Caco-2 (cell line): ENCODE results near the gene UGT2B17. TPM values are rescaled to one million over a fixed set of nuclear protein-coding genes. Genes with fewer than 3 reads are reported as not detected.
"Not testable (repeated sequence)": the region's sequence is repeated elsewhere in the genome, so short reads cannot be mapped to it uniquely, and the experiment has no call there.

Experiments used
- BruUV-seq: library from RNA; stranded (reverse); fragments of 400-500 nt; replicated peaks from 2 replicates; lab custom pipeline; 2021; lab: Mats Ljungman, UMichigan
- CTCF ChIA-PET: fragments of 300-600 bp; sonication (Branson Sonifier 250); formaldehyde crosslinking; loops from one replicate; lab custom pipeline; 2022; ENCODE audit warnings: antibody characterized with exemption; lab: Charles Lee
- POLR2A ChIA-PET: fragments of 300-600 bp; sonication (Branson Sonifier 250); formaldehyde crosslinking; loops from one replicate; lab custom pipeline; 2022; ENCODE audit warnings: antibody characterized with exemption; lab: Charles Lee
- DNase-seq, 2 experiments: peaks; one replicate each; pipeline versions ENCODE4 v3.0.0 to v3.0.0-alpha.2; 2020 to 2022
- H3K27me3 ChIP-seq: replicated peaks from 2 replicates; pipeline ENCODE4 v1.6.0; 2011; ENCODE audit warnings: low read length; ENCODE audit not compliant: control insufficient read depth, insufficient read depth
- H3K36me3 ChIP-seq: 2 replicates; pipeline ENCODE4 v1.5.1; 2011; ENCODE audit warnings: low read length; ENCODE audit not compliant: control insufficient read depth, insufficient read depth
- H3K4me1 ChIP-seq: fragments of 250-450 bp; sonication (Bioruptor Pico); 2 replicates; pipeline ENCODE4 v1.5.1; 2020; ENCODE audit warnings: mild to moderate bottlenecking
- H3K4me3 ChIP-seq: 2 replicates; pipeline ENCODE4 v1.5.1; 2011; ENCODE audit warnings: low read depth, mild to moderate bottlenecking, control low read depth, low read length
- H3K9me3 ChIP-seq: fragments of 250-450 bp; sonication (Bioruptor Pico); 2 replicates; pipeline ENCODE4 v1.5.1; 2020; ENCODE audit warnings: mild to moderate bottlenecking, moderate library complexity
- H3K27ac Mint-ChIP-seq: one replicate; pipeline ENCODE4 v1.8.0; 2022; ENCODE audit warnings: mixed read lengths; ENCODE audit not compliant: unreplicated experiment
- H3K27me3 Mint-ChIP-seq: one replicate; pipeline ENCODE4 v1.8.0; 2022; ENCODE audit warnings: mixed read lengths; ENCODE audit not compliant: insufficient read depth, unreplicated experiment
- H3K36me3 Mint-ChIP-seq: one replicate; pipeline ENCODE4 v1.8.0; 2022; ENCODE audit warnings: mild to moderate bottlenecking, mixed read lengths; ENCODE audit not compliant: insufficient read depth, unreplicated experiment
- H3K4me1 Mint-ChIP-seq: one replicate; pipeline ENCODE4 v1.8.0; 2022; ENCODE audit warnings: low read depth, mixed read lengths; ENCODE audit not compliant: unreplicated experiment
- H3K4me3 Mint-ChIP-seq: one replicate; pipeline ENCODE4 v1.8.0; 2022; ENCODE audit warnings: mild to moderate bottlenecking, moderate library complexity, mixed read lengths; ENCODE audit not compliant: unreplicated experiment
- H3K9me3 Mint-ChIP-seq: one replicate; pipeline ENCODE4 v1.8.0; 2022; ENCODE audit warnings: mixed read lengths; ENCODE audit not compliant: unreplicated experiment
- CTCF ChIP-seq, 2 experiments: fragments of 200-600 bp in 1 of 2; IDR thresholded peaks; 1 replicate in 1 of 2; 2 replicates in 1 of 2; pipeline versions ENCODE4 v1.5.1 to v1.8.0; 2011 to 2022; ENCODE audit warnings: antibody characterized with exemption in 1 of 2, control low read depth in 1 of 2, inconsistent platforms in 1 of 2, low read depth in 1 of 2, low read length in 1 of 2, mild to moderate bottlenecking in 1 of 2, moderate library complexity in 1 of 2; ENCODE audit not compliant: insufficient read depth in 1 of 2, severe bottlenecking in 1 of 2, unreplicated experiment in 1 of 2
- intact Hi-C: fragments of 100-400 bp; cut with micrococcal nuclease; formaldehyde crosslinking; loops from one replicate; pipeline ENCODE4 v1.10.0; 2022; ENCODE audit not compliant: unreplicated experiment
- total RNA-seq: library from RNA; stranded (reverse); gene quantifications from 2 replicates; pipeline ENCODE4 v1.2.3, GENCODE V29; 2022

The UGT2B17 gene
- total RNA-seq, 1 experiment from 2014 or later: 0.20 TPM

DNA sequence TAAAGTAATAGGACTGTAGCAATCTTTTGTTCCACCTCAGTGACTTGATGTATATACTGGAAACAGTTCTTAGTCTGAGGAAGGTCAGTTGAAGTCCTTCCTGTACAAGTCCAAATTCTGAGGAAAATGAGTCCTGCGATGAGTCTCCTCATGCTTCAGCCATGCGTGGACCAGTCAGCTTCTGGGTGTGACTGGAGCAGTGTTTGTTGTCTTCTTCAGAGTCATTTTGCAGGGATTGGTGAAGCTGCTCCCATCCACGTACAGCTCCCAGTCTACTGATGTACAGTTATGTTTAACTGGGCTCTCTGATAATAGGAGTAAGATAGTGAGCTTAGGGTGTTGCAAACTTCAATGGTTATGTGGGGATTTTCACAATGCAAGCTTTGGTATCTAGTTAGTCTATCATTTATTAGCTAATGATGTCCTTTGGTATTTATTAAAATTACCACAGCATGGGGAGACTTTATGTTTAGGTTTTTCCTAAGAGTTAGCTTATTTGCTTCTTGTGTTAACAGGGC lies 3.4 kb downstream of the UGT2B17 start:
- Histone ChIP-seq H3K36me3 (no peaks in the 10 kb centered on the region), H3K4me3 (no peak overlapping the region), H3K27me3 (no peaks in the 10 kb centered on the region), H3K9me3 (no peaks in the 10 kb centered on the region), H3K4me1 (0 out of 2 replicates have a peak, but pooled peaks cover 3% of the 10 kb centered on the region)
- CTCF ChIA-PET: no interaction called here
- intact Hi-C loops: no loop called here
- POLR2A ChIA-PET: no interaction called here
- BruUV-seq: no TSS peak
- Mint-ChIP-seq H3K36me3 (no peaks in the 10 kb centered on the region), H3K27ac (no peak overlapping the region), H3K27me3 (no peaks in the 10 kb centered on the region), H3K4me3 (no peak overlapping the region), H3K9me3 (peaks cover 13% of the 10 kb centered on the region), H3K4me1 (no peaks in the 10 kb centered on the region)
- no peak for DNase-seq
- TF ChIP-seq CTCF (IDR thresholded peaks at IDR 0.05; ENCODE audit: insufficient read depth in 1 of 2, low read depth in 1 of 2, low read length in 1 of 2, severe bottlenecking in 1 of 2, unreplicated experiment in 1 of 2): no peak

GRCh38 chr4:68570122-68570507 lies 6.0 kb downstream of the UGT2B17 start:
- no peak for TF ChIP-seq CTCF (IDR thresholded peaks at IDR 0.05; ENCODE audit: insufficient read depth in 1 of 2, low read depth in 1 of 2, low read length in 1 of 2, severe bottlenecking in 1 of 2, unreplicated experiment in 1 of 2)
- CTCF ChIA-PET: no interaction called here
- no peaks in the 10 kb centered on the region for H3K4me1 Mint-ChIP-seq

DNA sequence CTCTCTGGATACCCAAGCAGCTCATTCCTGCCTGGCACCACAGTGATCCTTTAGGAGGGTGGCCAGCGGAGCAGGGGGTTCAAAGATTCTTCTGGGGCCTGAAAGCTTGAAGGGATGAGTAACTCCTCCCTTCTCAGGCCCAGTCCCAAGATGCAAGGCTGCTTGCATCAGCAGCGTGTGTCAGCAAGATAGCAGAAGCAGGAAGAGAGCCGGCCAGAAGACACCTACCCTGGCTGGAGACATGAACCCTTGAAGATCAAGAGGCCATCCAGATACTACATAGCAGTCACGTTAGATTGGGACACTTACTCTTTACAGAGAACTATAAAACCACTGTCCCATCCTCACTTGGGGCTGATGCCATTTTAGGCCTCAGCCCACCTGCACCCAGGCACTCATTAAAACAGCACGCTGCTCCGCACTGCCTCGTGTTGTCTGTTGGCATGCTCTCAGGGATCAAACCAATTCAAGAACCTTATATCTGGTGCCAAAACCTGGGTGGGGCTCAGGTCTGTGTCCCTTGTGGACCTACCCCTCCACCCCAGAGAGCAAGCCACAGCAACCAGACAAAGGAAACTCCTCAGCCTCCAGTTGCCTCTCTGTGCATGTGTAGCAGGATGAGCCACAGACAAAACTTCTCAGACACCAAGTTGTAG lies 6.5 kb downstream of the UGT2B17 start:
- H3K4me3 ChIP-seq: no peak overlapping the region
- no peak for DNase-seq
- H3K4me1 ChIP-seq: 0 out of 2 replicates have a peak, but pooled peaks cover 3% of the 10 kb centered on the region
- Mint-ChIP-seq H3K9me3 (peaks cover 9% of the 10 kb centered on the region), H3K4me3 (no peak overlapping the region), H3K27me3 (no peaks in the 10 kb centered on the region), H3K36me3 (no peaks in the 10 kb centered on the region), H3K27ac (no peak overlapping the region), H3K4me1 (no peaks in the 10 kb centered on the region)
- TF ChIP-seq CTCF (IDR thresholded peaks at IDR 0.05; ENCODE audit: insufficient read depth in 1 of 2, low read depth in 1 of 2, low read length in 1 of 2, severe bottlenecking in 1 of 2, unreplicated experiment in 1 of 2): no peak
- no TSS peak for BruUV-seq
- CTCF ChIA-PET: no interaction called here
- no peaks in the 10 kb centered on the region for H3K36me3 ChIP-seq
- intact Hi-C loops: no loop called here
- H3K9me3 ChIP-seq: no peaks in the 10 kb centered on the region
- POLR2A ChIA-PET: no interaction called here
- H3K27me3 ChIP-seq: no peaks in the 10 kb centered on the region

More at GRCh38 chr4:68570122-68570507, 6.0 kb downstream of the UGT2B17 start:
- no peak overlapping the region for H3K4me3 Mint-ChIP-seq
- Histone ChIP-seq H3K27me3 (no peaks in the 10 kb centered on the region), H3K36me3 (no peaks in the 10 kb centered on the region), H3K4me3 (no peak overlapping the region), H3K4me1 (0 out of 2 replicates have a peak, but pooled peaks cover 3% of the 10 kb centered on the region), H3K9me3 (no peaks in the 10 kb centered on the region)
- no peaks in the 10 kb centered on the region for H3K27me3 Mint-ChIP-seq
- POLR2A ChIA-PET: no interaction called here
- DNase-seq: no peak
- peaks cover 9% of the 10 kb centered on the region for H3K9me3 Mint-ChIP-seq
- no peaks in the 10 kb centered on the region for H3K36me3 Mint-ChIP-seq
- BruUV-seq: no TSS peak
- no peak overlapping the region for H3K27ac Mint-ChIP-seq
- intact Hi-C loops: no loop called here

- H3K4me1 Mint-ChIP-seq, CTCF ChIA-PET, POLR2A ChIA-PET, H3K9me3 ChIP-seq, H3K36me3 Mint-ChIP-seq, H3K4me1 ChIP-seq, H3K27me3 Mint-ChIP-seq, intact Hi-C loops, H3K27me3 ChIP-seq, H3K9me3 Mint-ChIP-seq, H3K4me3 Mint-ChIP-seq, H3K27ac Mint-ChIP-seq, DNase-seq, H3K4me3 ChIP-seq, H3K36me3 ChIP-seq, BruUV-seq: not testable (repeated sequence)
Observed at GRCh38 chr4:68569036-68569435, 7.1 kb downstream of the UGT2B17 start.

- BruUV-seq, POLR2A ChIA-PET, DNase-seq, H3K36me3 ChIP-seq, H3K27me3 ChIP-seq, H3K27me3 Mint-ChIP-seq, H3K4me1 ChIP-seq, H3K9me3 Mint-ChIP-seq, H3K4me1 Mint-ChIP-seq, H3K36me3 Mint-ChIP-seq, H3K4me3 ChIP-seq, intact Hi-C loops, H3K9me3 ChIP-seq, H3K27ac Mint-ChIP-seq, H3K4me3 Mint-ChIP-seq, CTCF ChIA-PET: not testable (repeated sequence)
Observed at GRCh38 chr4:68568535-68568934, 7.6 kb downstream of the UGT2B17 start.
